ENCODE results near the gene DLGAP4. TPM values are rescaled to one million over a fixed set of nuclear protein-coding genes. Genes with fewer than 3 reads are reported as not detected.
A peak's percentile ranks its signal among the peaks of the same experiment; 100 is the strongest.

Gene DLGAP4
- total and polyA plus RNA-seq, 4 donors, result 33.2 to 150 (median 97.7) TPM

DNA sequence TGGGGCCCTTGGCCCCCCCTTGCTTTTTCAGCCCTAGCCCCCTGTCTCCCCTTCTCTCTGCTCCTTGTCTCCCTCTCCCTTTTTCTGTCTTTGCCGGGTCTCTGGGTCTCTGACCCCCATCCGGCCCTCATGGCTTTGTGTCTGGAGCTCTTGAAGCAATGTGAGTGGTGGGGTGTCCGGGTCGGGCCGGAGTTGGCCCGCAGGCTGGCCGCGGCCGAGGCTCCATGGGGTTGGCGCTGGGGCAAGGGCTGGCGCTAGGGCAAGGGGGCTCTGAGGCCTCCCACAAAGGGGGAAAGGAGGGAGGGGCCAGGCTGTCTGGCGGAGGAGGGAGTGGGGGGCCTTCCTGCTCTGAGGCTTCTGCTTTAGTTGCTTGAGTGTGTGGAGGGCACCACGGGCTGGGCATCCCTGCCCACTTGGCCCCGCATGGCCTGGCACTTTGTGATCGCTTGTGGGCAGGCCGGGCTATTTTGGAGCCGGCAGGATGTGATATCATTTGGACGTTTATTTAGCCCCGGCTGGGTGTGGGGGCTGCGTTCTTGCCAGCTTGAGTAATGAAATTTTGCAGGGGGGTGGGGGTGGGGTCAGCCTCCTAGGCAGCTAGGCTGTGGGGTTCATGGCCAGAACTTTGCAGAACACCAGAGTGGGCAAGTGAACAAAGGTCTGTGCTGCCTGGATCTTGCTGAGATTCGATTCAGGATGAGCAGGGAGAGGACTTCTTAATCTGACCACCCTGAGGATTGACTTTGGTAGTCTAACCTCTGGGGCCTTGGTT lies 156.5 kb downstream of the DLGAP4 start:
- peak; percentile 66 for ATAC-seq (ENCODE audit: low FRiP score)
- Histone ChIP-seq H3K4me1 (ENCODE audit: control insufficient read depth in 1 of 2, insufficient read depth in 2 of 2, low read length in 2 of 2) (peaks cover 0 to 5% of the 10 kb centered on the region in 2 donors), H3K27me3 (ENCODE audit: control insufficient read depth in 1 of 2, insufficient read depth in 2 of 2, low read length in 1 of 2) (no peaks in the 10 kb centered on the region), H3K36me3 (ENCODE audit: control insufficient read depth in 1 of 2, insufficient read depth in 2 of 2, low read length in 1 of 2) (no peaks in the 10 kb centered on the region), H3K27ac (ENCODE audit: low read depth in 1 of 2, low read length in 2 of 2) (peak overlapping the region; percentile 75 to 93), H3K4me3 (ENCODE audit: low read length in 2 of 2) (peak overlapping the region; percentile 84 to 97), H3K9me3 (ENCODE audit: control insufficient read depth, low read length) (no peaks in the 10 kb centered on the region)
- intact Hi-C loops (cut with DNase I), result loop anchor here (2.0 to 10.0 kb wide), 4 partner anchors 35 to 402 kb away; partner anchors contain the start of gene MYL9 (in 1 of the 2)
- 1 to 2% methylated on average over 19 to 21 of the region's 21 CpGs for WGBS, 2 donors
- peak; percentile 88 to 94 for DNase-seq

DNA sequence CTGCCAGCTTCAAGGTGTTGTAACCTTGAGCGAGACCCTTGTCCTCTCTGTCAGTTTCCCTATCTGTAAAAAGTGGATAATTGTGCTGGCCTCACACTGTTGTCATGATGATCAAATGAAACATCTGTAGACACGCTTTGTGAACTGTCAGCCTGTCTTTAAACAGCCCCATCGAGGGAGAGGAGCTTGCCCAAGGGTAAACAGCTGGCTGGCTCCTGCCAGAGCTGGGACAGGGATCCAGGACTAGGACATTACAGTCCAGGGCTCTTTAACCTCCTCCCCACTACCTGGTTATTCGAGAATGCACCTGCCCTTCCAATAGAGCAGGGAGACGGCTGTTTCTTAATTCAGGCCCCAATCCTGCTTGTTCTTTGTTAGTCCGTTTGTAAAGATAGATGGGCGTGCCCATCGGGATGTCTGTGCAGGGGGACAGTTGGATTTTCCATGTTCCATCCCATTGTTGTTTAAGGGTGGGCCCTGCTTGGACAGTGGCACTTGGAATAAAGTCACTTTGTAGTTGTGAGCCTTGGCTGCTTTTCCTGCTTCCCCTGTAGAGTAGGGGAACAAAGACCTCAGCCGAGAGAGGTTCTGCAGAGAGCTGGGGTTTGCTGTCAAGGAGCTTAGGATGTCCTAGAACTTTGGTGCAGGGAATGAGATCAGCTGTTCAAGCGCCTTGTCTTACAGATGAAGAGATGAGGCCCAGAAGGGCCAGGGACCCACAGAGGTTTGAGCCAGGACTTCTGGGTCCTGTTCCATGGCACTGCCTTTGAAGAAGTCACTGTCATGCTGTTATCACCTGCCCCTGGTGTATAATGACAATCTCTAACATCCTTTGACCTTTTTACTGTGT lies 157.3 kb downstream of the DLGAP4 start:
- DNase-seq (no peak), ATAC-seq (ENCODE audit: low FRiP score) (no peak)
- H3K9me3 ChIP-seq (ENCODE audit: control insufficient read depth, low read length), result no peaks in the 10 kb centered on the region
- 4 to 6% methylated on average over 10 of the region's 10 CpGs for WGBS, 2 donors
- peak overlapping the region; percentile 73 to 75 for H3K27ac ChIP-seq (ENCODE audit: low read depth in 1 of 2, low read length in 2 of 2)
- intact Hi-C loops (cut with DNase I), result loop anchor here (2.0 to 10.0 kb wide), 4 partner anchors 34 to 401 kb away; partner anchors contain the start of gene MYL9 (in 1 of the 2)
- H3K36me3 ChIP-seq (ENCODE audit: control insufficient read depth in 1 of 2, insufficient read depth in 2 of 2, low read length in 1 of 2), result no peaks in the 10 kb centered on the region
- H3K4me1 ChIP-seq (ENCODE audit: control insufficient read depth in 1 of 2, insufficient read depth in 2 of 2, low read length in 2 of 2), result peaks cover 0 to 5% of the 10 kb centered on the region in 2 donors
- H3K27me3 ChIP-seq (ENCODE audit: control insufficient read depth in 1 of 2, insufficient read depth in 2 of 2, low read length in 1 of 2), result no peaks in the 10 kb centered on the region
- peak overlapping the region; percentile 84 to 97 for H3K4me3 ChIP-seq (ENCODE audit: low read length in 2 of 2)

DNA sequence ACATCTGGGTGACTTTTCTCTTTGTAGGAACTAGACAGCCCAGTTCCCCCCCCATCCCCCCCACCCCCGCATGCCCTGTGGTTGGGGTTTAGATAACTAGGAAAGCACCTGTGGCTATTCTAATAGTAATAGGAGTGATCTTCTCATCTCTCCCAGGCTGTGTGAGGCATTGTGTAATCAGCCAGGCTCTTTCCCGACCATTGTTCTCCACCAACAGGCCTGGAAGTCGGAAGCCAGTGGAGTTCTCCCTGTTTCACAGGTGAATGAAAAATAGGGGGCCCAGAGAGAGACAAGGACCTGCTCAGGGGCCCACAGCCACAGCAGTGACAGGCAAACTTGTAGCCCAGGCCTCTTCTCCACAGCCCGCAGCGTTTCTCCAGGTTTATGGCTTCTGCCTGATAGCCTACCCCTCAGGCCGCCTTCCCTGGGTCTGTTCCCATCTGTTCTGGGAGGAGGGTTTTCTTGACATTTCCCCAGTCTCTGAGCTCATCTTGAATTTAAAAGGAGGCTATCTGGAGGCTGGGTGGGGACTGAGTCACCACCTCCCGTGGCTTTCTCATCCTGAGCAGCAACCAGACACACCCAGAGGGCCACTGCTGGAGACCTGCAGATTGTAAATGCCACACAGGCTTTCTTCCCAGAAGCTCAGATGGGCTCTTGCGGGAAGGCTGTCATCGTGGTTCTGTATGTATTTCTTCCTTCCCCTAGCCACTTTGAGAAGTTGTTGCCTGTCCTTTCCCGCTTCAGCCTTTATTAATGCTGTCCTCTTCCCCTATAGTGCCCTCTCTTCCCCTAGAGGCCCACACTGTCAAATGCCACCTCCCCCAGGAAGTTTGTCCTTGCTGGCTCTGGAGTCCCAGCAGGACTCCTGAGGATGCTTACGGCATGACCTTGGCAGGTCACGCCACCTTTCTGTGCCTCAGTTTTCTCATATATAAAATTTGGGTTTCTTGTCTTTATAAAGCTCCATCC lies 159.3 kb downstream of the DLGAP4 start:
- H3K4me1 ChIP-seq (ENCODE audit: control insufficient read depth in 1 of 2, insufficient read depth in 2 of 2, low read length in 2 of 2), result peaks cover 0 to 5% of the 10 kb centered on the region in 2 donors
- intact Hi-C loops (cut with DNase I), result loop anchor here in 1 of 2 donors (10.0 kb wide), 1 partner anchor 399 kb away; a partner anchor contains a TSS

DNA sequence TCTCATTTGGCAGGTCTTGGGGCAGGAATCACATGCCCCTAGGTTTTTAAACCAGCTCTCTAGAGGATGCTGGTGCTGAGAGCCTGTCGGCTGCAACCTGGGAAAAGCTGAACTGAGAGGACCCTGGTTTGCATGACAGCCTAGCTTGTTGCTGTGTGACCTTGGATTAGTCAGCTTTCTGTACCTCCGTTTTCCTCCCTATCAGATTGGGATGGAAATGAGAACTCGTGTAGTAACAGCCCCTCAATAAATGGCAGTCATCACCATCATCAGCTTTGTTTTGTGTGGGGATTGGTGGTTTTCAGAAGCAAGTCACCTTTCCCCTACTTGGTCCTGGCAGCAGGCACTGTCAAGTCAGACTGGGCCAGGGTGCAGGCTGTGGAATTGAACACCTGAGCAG lies 159.9 kb downstream of the DLGAP4 start:
- intact Hi-C loops (cut with DNase I), result loop anchor here in 1 of 2 donors (10.0 kb wide), 1 partner anchor 399 kb away; a partner anchor contains a TSS
- Histone ChIP-seq H3K4me3 (ENCODE audit: low read length in 2 of 2) (no peak overlapping the region), H3K27ac (ENCODE audit: low read depth in 1 of 2, low read length in 2 of 2) (peak overlapping the region; percentile 82 to 93), H3K27me3 (ENCODE audit: control insufficient read depth in 1 of 2, insufficient read depth in 2 of 2, low read length in 1 of 2) (no peaks in the 10 kb centered on the region), H3K9me3 (ENCODE audit: control insufficient read depth, low read length) (no peaks in the 10 kb centered on the region), H3K4me1 (ENCODE audit: control insufficient read depth in 1 of 2, insufficient read depth in 2 of 2, low read length in 2 of 2) (peaks cover 0 to 5% of the 10 kb centered on the region in 2 donors), H3K36me3 (ENCODE audit: control insufficient read depth in 1 of 2, insufficient read depth in 2 of 2, low read length in 1 of 2) (no peaks in the 10 kb centered on the region)
- DNase-seq, result no peak
- ATAC-seq (ENCODE audit: low FRiP score), result no peak
- WGBS, 2 donors, result 14 to 15% methylated on average over 3 of the region's 3 CpGs

More for the DNA sequence above, 159.3 kb downstream of the DLGAP4 start:
- Histone ChIP-seq H3K9me3 (ENCODE audit: control insufficient read depth, low read length) (no peaks in the 10 kb centered on the region), H3K27ac (ENCODE audit: low read depth in 1 of 2, low read length in 2 of 2) (peak overlapping the region; percentile 69 to 79), H3K36me3 (ENCODE audit: control insufficient read depth in 1 of 2, insufficient read depth in 2 of 2, low read length in 1 of 2) (no peaks in the 10 kb centered on the region), H3K27me3 (ENCODE audit: control insufficient read depth in 1 of 2, insufficient read depth in 2 of 2, low read length in 1 of 2) (no peaks in the 10 kb centered on the region), H3K4me3 (ENCODE audit: low read length in 2 of 2) (no peak overlapping the region)
- DNase-seq (peak; percentile 63 to 83), ATAC-seq (ENCODE audit: low FRiP score) (no peak)
- WGBS, 2 donors, result 23 to 29% methylated on average over 12 of the region's 12 CpGs

DNA sequence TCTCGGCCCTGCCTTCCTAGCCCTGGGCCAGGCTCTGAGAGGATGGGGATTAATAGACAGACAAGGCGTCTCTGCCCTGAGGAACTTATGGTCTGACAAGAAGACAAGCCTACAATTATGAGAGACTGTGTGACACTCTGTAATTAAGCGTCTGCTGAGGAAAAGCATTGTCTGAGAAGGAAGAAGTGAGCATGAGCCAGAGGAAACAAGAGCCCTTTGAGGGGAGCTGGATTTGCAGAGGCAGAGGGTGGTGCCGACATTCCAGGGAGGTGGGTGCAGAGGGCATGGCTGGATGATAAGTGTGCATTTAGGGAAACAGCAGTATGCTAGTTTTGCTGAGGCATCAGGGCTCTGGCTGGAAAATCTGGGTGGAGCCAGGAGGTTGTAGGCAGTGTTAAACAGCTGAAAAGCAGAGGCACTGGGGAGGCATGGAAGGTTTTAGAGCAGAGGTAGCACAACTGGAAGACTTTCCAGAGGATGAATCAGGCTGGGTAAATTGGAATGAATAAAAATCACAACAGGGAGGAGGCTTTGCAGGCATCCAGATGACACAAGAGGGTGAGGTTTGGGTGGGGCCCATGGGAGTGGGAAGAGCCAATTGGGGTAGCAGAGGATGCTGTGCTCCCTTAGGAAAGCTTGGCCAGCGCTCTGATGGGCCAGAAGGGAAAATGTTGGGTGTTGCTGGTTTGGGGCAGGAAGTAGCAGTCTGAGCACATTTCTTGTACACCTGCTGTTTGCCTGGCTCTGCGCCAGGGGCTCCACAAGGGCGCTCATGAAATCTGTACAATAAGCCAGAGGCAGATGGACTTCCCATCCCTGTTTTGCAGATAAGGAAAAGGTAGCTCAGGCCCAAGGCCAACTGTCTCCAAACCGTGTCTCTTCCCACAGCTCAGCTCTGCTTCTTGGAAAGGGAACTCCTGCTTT lies 161.2 kb downstream of the DLGAP4 start:
- Histone ChIP-seq H3K27ac (ENCODE audit: low read depth in 1 of 2, low read length in 2 of 2) (peak overlapping the region; percentile 6 to 82), H3K36me3 (ENCODE audit: control insufficient read depth in 1 of 2, insufficient read depth in 2 of 2, low read length in 1 of 2) (no peaks in the 10 kb centered on the region), H3K27me3 (ENCODE audit: control insufficient read depth in 1 of 2, insufficient read depth in 2 of 2, low read length in 1 of 2) (no peaks in the 10 kb centered on the region), H3K4me3 (ENCODE audit: low read length in 2 of 2) (no peak overlapping the region), H3K4me1 (ENCODE audit: control insufficient read depth in 1 of 2, insufficient read depth in 2 of 2, low read length in 2 of 2) (peaks cover 4 to 5% of the 10 kb centered on the region in 2 donors), H3K9me3 (ENCODE audit: control insufficient read depth, low read length) (no peaks in the 10 kb centered on the region)
- WGBS, 2 donors, result 11 to 12% methylated on average over 8 of the region's 8 CpGs
- ATAC-seq (ENCODE audit: low FRiP score) (no peak), DNase-seq (peak; percentile 64 to 78)
- intact Hi-C loops (cut with DNase I), result loop anchor here in 1 of 2 donors (10.0 kb wide), 1 partner anchor 397 kb away; a partner anchor contains a TSS

DNA sequence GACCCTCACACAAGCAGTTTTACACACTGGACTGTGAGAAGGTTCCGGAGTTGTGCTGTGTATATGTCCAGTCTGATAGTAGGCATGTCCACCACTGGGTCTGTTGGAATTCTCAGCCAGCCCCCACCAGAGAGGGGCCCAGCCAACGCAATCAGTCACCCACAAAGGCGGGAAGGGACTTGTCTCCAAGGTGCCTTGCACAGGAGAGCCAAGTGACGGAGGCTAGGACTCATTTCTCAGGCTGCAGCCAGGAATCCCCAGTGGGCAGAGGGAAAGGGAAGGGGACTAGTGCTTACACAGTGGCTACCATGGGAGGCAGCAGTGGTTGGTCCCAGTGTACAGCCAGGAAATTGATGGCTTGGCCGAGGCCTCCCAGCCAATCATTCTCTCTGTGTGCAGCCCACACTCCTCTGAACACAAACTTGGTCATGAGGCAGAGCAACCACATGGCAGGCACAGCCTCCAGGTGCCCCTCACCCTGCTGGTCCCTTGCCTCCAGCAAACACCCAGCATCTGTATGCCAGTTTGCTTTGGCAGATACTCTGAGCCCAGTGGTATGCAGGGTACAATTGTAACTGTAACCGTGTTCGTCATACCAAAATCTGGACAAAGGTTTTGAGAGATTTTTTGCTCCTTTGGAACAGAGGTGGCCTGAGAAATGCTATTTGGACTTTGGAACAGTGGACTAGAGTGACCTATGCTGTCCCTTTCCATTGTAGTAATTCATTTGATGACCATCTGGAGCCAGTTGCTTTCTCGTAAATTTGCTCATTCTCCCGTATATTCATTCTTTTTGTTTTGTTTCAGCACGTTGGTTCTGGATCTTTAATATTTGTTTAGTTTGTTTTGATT lies 162.2 kb downstream of the DLGAP4 start:
- Histone ChIP-seq H3K27ac (ENCODE audit: low read depth in 1 of 2, low read length in 2 of 2) (peak overlapping the region in 1 of 2 donors; percentile 82), H3K9me3 (ENCODE audit: control insufficient read depth, low read length) (no peaks in the 10 kb centered on the region), H3K36me3 (ENCODE audit: control insufficient read depth in 1 of 2, insufficient read depth in 2 of 2, low read length in 1 of 2) (no peaks in the 10 kb centered on the region), H3K27me3 (ENCODE audit: control insufficient read depth in 1 of 2, insufficient read depth in 2 of 2, low read length in 1 of 2) (no peaks in the 10 kb centered on the region), H3K4me1 (ENCODE audit: control insufficient read depth in 1 of 2, insufficient read depth in 2 of 2, low read length in 2 of 2) (peaks cover 4 to 5% of the 10 kb centered on the region in 2 donors), H3K4me3 (ENCODE audit: low read length in 2 of 2) (no peak overlapping the region)
- WGBS, 2 donors, result 6 to 7% methylated on average over 10 of the region's 10 CpGs
- peak; percentile 46 for ATAC-seq (ENCODE audit: low FRiP score)
- peak in 1 of 2 donors; percentile 63 for DNase-seq
- intact Hi-C loops (cut with DNase I), result loop anchor here in 1 of 2 donors (10.0 kb wide), 1 partner anchor 396 kb away; a partner anchor contains a TSS

All from aorta (tissue), 5 donors.